ENCODE measurements around the gene CREBZF.

CREBZF gene

GRCh38 chr11:85664615-85665481 is at the start of gene CREBZF:
Gene CREBZF, minus strand, starts transcription at chr11:85665129. Its CDS starts 254 bp downstream, at chr11:85664875.
- peak; percentile 81 to 90 for DNase-seq (ENCODE audit: low read depth in 1 of 2, low spot score in 1 of 2)

- DNase-seq (ENCODE audit: low read depth in 1 of 2, low spot score in 1 of 2) = no peak
Measured at GRCh38 chr11:85712953-85713352, 48.0 kb upstream of the CREBZF start.

- DNase-seq (ENCODE audit: low read depth in 1 of 2, low spot score in 1 of 2) = no peak
Measured at GRCh38 chr11:85710917-85711316, 46.0 kb upstream of the CREBZF start.

- DNase-seq (ENCODE audit: low read depth in 1 of 2, low spot score in 1 of 2) = no peak
Measured at GRCh38 chr11:85709941-85710702, 45.2 kb upstream of the CREBZF start.

- DNase-seq (ENCODE audit: low read depth in 1 of 2, low spot score in 1 of 2) = no peak
Measured at GRCh38 chr11:85705800-85706199, 40.9 kb upstream of the CREBZF start.

GRCh38 chr11:85704967-85705366 is 40.0 kb upstream of the CREBZF start:
- no peak for DNase-seq (ENCODE audit: low read depth in 1 of 2, low spot score in 1 of 2)

GRCh38 chr11:85699957-85700741 is 35.2 kb upstream of the CREBZF start:
- no peak for DNase-seq (ENCODE audit: low read depth in 1 of 2, low spot score in 1 of 2)

GRCh38 chr11:85698195-85698594 is 33.3 kb upstream of the CREBZF start:
- no peak for DNase-seq (ENCODE audit: low read depth in 1 of 2, low spot score in 1 of 2)

GRCh38 chr11:85697747-85698146 is 32.8 kb upstream of the CREBZF start:
- no peak for DNase-seq (ENCODE audit: low read depth in 1 of 2, low spot score in 1 of 2)

- DNase-seq (ENCODE audit: low read depth in 1 of 2, low spot score in 1 of 2) = no peak
Measured at GRCh38 chr11:85695546-85695945, 30.6 kb upstream of the CREBZF start.

GRCh38 chr11:85694385-85694980 is 29.6 kb upstream of the CREBZF start:
- DNase-seq (ENCODE audit: low read depth in 1 of 2, low spot score in 1 of 2) = no peak

GRCh38 chr11:85685820-85686459 is 21.0 kb upstream of the CREBZF start, which contains the start of gene CCDC89:
Gene CCDC89, minus strand, starts transcription at chr11:85686195. Its CDS starts 65 bp downstream, at chr11:85686130.
- no peak for DNase-seq (ENCODE audit: low read depth in 1 of 2, low spot score in 1 of 2)

- DNase-seq (ENCODE audit: low read depth in 1 of 2, low spot score in 1 of 2) = no peak
Measured at GRCh38 chr11:85685125-85685819, 20.3 kb upstream of the CREBZF start.

- DNase-seq (ENCODE audit: low read depth in 1 of 2, low spot score in 1 of 2) = peak; percentile 13 to 40
Measured at GRCh38 chr11:85682330-85683305, 17.7 kb upstream of the CREBZF start.

- DNase-seq (ENCODE audit: low read depth in 1 of 2, low spot score in 1 of 2) = no peak
Measured at GRCh38 chr11:85680897-85681296, 16.0 kb upstream of the CREBZF start.

GRCh38 chr11:85679576-85679975 is 14.6 kb upstream of the CREBZF start:
- DNase-seq (ENCODE audit: low read depth in 1 of 2, low spot score in 1 of 2) = no peak

- no peak for DNase-seq (ENCODE audit: low read depth in 1 of 2, low spot score in 1 of 2)
Measured at GRCh38 chr11:85673393-85673792, 8.5 kb upstream of the CREBZF start.

- DNase-seq (ENCODE audit: low read depth in 1 of 2, low spot score in 1 of 2) = no peak
Measured at GRCh38 chr11:85672105-85672902, 7.4 kb upstream of the CREBZF start.
